Stimulated activated CD4-positive, alpha-beta T cell treated with anti-CD3 and anti-CD28 coated beads, Interleukin-4, amount 100 ng/mL, for 24 hours (primary cell): ENCODE data around the gene ACOT8.
A peak's percentile ranks its signal among the peaks of the same experiment; 100 is the strongest.
"Not testable (repeated sequence)": the region's sequence is repeated elsewhere in the genome, so short reads cannot be mapped to it uniquely, and the experiment has no call there.

Experiments
- DNase-seq: peaks from one replicate; pipeline ENCODE4 v3.0.0-alpha.2; 2020

Gene ACOT8

DNA sequence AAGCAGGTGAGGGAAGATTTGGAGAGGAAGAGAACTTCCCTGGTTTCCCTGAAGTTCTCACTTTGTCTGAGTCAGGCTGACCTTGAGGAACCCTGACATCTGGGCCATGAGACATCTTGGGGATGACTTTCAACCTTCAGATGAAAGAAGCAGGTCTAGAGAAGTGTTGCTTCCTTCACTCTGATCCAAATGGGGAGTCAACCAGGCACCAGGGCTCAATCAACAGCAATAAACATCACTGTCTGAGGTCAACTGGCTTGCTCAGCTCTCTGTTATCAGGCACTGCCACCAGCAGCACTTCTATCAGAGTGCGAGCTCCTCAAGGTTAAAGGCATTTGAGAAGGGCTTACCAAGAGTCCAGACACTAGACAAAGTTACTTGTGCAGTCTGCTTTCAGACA lies 6.3 kb downstream of the ACOT8 start:
- DNase-seq: no peak

DNA sequence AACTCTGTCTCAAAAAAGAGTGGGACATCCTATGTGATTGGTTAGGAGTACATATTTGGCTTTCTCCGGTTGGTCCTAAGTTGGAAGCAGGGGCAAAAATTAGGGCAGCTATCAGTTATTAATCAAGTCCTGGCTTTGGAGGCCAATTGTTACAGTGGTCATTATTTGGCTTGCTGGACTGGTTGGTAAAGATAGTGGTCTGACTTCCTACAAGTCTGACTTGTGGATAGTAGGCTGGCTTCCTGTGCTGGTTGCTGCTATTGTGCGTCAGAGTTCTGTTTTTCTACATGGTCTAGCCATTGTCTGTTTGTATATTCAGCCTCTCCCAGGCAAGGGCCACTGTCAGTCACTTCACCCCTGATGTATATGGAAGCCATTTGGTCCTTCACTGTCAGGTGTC lies 7.0 kb downstream of the ACOT8 start:
- DNase-seq: no peak

DNA sequence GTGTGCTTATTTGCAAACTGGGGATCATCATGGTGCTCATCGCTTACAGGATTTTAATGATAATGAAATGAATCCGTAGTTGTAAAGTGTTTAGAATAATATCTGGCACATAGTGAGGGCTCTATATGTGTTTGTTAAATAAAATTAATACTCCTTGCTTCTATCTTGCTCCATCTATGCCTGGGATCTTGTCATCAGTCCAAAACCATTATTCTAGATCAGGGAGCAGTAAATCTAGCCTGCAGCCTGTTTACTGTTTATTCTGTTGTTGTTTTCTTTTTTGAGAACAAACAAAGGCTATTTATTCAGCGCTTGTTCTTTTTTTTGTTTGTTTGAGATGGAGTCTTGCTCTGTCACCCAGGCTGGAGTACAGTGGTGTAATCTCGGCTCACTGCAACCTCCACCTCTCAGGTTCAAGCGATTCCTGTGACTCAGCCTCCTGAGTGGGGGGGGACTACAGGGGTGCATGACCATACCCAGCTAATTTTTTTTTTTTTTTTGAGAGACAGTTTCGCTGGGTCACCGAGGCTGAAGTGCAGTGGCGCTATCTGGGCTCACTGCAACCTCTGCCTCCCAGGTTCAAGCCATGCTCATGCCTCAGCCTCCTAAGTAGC lies 8.1 kb downstream of the ACOT8 start:
- no peak for DNase-seq

GRCh38 chr20:45848421-45848820 lies 8.8 kb downstream of the ACOT8 start:
- no peak for DNase-seq

DNA sequence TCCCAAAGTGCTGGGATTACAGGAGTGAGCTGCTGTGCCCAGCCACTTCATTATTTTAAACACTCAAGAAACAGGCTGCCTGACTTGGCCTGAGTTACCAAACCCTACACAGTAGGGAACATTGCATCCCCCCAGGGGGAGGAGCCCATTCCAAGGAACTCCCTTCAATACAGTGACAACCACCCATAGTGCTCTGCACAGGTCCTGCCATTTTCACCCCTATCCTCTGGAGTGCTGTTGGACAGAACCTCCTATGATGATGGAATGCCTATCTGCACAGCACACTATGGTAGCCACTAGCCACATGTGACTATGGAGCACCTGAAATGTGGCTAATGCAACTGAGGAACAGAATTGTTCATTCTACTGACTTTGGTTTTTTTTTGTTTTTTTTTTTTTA lies 11.7 kb downstream of the ACOT8 start:
- no peak for DNase-seq

- DNase-seq: no peak
Observed at GRCh38 chr20:45843506-45843905, 13.7 kb downstream of the ACOT8 start.

DNA sequence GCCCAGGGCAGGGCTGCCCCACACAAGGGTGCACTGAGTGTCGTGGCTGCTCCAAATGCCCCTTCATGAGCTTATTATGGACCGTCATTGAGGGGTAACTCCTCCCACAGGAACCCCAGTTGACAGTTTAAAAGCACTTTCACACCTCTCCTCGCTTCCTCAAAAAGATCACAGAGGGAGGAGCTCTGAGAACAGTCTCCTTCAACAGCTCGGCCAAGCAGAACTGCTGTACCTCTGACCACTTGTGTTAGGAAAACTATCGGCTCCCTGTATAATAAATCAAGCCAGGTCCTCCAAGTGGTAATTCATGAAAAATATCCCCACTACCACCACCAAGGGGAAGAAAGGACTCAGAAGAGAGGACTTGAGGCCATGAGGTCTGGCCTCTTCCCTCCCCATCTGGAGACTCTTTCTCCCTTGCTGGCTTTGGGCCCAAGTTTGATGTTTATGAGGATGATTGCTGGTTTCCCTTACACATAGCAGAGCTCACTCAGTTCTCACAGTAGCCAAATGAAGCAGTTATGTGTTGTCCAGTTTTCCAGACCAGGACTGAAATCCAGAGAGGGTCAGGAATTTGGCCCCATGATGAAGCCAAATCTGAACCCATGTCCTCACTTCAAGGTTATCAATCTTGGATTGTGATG lies 14.9 kb downstream of the ACOT8 start:
- DNase-seq: no peak

- DNase-seq: no peak
Observed at GRCh38 chr20:45841407-45842129, 15.6 kb downstream of the ACOT8 start.

- DNase-seq: no peak
Observed at GRCh38 chr20:45840700-45841198, 16.4 kb downstream of the ACOT8 start.

DNA sequence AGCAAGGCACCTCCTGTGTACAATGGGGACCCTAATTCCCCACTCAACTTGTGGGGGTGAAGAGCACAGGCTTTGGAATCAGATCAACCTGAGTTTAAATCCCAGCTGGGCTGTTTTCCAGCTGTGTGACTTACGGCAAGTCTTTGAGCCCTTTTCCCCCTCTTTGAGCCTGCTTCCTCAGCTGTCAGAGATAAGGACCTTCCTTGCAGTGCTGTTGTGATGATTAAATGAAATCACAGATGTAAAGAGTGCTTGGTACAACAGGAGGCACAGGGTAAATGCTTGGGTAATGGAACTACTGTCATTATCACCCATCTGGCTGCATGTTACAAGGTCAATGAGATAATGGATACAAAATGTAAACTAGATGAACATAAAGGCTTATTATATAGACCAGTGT lies 20.4 kb downstream of the ACOT8 start:
- DNase-seq: no peak

GRCh38 chr20:45835825-45836224 lies 21.4 kb downstream of the ACOT8 start:
- no peak for DNase-seq

- DNase-seq: no peak
Observed at GRCh38 chr20:45835329-45835765, 21.8 kb downstream of the ACOT8 start.

- DNase-seq: no peak
Observed at GRCh38 chr20:45834797-45835161, 22.4 kb downstream of the ACOT8 start.

DNA sequence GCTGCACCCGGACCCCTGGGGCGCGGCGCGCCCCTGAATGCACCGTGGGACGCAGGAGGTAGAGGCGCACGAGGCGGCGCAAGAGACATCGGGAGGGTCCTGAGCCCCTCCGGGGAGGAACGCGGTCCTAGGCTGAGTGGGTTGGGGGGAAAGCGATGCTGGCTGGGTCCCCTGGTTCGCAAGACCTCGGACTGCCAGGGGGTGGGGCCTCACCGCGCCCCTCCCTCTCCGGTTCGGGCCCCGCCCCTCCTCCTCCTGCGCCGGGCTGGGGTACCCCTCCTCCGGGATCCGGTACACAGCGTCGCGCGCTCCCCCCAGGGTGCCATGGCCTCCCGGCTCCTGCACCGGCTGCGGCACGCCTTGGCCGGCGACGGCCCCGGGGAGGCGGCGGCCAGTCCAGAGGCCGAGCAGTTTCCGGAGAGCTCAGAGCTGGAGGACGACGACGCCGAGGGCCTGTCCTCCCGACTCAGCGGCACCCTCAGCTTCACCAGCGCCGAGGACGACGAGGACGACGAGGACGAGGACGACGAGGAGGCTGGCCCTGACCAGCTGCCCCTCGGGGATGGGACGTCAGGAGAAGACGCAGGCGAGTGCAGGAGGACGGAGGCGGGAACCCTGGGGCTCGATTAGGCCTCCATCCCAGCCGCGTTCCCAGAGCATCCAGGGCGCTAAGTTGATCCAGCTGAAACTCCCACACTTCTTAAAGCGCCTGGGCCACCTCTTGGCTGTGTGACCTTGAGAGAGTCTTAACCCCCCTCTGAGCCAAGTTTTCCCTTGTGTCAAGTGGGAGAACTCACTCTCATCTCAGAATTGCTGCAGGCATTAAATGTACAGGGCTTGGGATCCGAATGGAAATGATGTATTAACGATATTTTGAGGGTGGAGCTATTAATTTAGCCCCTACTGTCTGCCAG lies 23.1 kb downstream of the ACOT8 start:
- DNase-seq: peak; percentile 35

- DNase-seq: peak; percentile 14
Observed at GRCh38 chr20:45833030-45833882, 23.9 kb downstream of the ACOT8 start, which contains the start of gene SNX21. Gene SNX21 (plus strand): TSS chr20:45833799. CDS start chr20:45833920, 121 bp downstream.

DNA sequence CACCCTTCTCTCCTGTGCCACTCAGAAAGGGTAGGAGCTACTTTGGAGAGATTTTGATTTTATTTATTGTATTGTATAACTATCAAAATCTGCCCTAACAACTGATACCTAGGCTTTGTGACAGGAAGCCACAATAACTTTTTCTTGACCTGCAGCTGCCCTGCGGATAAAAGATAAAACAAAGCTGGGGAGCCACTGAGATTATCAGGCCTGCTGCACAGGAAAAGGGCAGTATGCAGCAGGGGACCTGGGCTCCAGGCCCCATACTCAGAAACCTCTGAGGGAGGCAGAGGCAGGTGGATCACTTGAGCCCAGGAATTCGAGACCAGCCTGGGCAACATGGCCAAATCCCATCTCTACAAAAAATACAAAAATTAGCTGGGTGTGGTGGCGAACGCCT lies 24.6 kb downstream of the ACOT8 start:
- no peak for DNase-seq

- not testable (repeated sequence) for DNase-seq
Observed at GRCh38 chr20:45829673-45830106, 27.5 kb downstream of the ACOT8 start.

- no peak for DNase-seq
Observed at GRCh38 chr20:45828589-45828988, 28.6 kb downstream of the ACOT8 start.

GRCh38 chr20:45827712-45828111 lies 29.5 kb downstream of the ACOT8 start:
- no peak for DNase-seq

- DNase-seq: no peak
Observed at GRCh38 chr20:45827030-45827652, 30.1 kb downstream of the ACOT8 start, which contains the start of gene TNNC2. Gene TNNC2 (minus strand): TSS chr20:45827312. CDS start chr20:45827248, 64 bp downstream.

DNA sequence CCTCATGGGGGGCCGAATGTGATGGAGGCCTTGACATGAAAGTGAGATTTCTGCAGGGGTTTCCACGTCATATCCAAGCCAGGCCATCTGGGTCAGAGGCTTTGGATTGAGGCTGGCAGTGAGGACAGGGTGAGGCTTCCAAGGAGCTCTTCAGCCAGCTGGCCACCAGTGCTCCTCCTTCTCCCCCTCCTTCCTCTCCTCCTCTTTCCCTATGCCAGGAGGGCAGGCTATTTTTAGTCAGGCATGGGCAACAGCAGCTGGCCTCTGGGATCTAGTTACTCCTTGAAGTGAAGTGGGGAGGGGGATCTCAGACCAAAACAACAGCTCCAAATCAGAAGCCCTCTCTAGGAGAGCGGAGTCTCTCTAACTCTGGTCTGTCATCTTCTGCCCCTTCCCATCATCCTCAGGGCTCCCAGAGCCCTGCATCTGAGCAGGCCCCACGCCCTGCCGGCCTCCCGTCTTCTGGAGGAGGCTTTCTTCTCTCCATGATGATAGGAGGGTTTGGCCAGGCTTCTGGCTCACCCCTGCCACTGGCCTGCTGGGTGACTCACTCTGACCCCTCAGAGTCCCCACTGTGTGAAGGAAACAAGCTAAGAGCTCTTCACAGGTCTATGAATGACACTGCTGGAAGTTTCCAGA lies 30.7 kb downstream of the ACOT8 start:
- DNase-seq: no peak
